HG03571 (cell line): ENCODE results near the gene CNTN4.

Source experiments
- ATAC-seq: cut with Tn5 transposase; IDR thresholded peaks from one replicate; pipeline ENCODE4 v1.9.1; 2021; ENCODE audit not compliant: unreplicated experiment

The CNTN4 gene

GRCh38 chr3:2148561-2149340, 50.1 kb downstream of the CNTN4 start:
- no peak for ATAC-seq

DNA sequence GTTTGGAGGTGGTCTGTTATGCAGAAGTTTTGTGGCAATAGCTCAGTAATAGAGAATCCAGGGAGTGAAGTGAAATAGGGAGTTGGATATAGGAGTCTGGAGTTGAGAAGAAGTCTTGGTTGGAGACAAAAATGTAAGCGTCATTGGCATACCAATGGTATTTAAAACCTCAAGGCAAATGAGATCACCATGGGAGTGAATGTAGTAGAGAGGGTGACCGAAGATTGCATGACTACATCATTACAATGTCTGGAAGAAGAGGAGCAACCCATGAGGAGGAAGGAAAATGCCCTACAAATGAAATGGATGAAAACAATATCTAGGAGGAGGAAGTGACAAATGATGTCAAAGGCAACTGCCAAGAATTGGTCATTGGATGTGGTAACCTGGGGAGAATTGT, 54.4 kb downstream of the CNTN4 start:
- no peak for ATAC-seq

DNA sequence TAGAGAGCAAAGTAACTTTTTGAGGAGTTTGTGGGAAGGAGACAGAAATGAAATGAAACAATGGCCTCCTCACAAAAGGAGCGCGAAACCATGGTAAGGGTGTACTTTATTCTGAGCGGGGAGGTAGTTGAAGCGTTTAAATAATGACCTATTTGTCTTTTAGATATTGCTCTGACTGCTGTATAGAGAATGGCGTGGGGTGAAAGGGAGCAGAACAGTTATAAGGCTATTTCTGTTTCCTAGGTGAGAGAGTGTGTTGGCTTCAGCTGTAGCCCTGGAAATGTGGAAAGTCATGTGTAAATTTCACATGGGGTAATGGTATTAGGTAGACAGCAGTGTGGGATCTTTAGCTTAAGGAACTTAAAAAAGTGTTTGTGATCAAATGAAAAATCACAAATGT, 54.9 kb downstream of the CNTN4 start:
- ATAC-seq = no peak

- ATAC-seq = no peak
Measured at GRCh38 chr3:2154621-2155020, 56.0 kb downstream of the CNTN4 start.

GRCh38 chr3:2156244-2156847, 57.7 kb downstream of the CNTN4 start:
- no peak for ATAC-seq

DNA sequence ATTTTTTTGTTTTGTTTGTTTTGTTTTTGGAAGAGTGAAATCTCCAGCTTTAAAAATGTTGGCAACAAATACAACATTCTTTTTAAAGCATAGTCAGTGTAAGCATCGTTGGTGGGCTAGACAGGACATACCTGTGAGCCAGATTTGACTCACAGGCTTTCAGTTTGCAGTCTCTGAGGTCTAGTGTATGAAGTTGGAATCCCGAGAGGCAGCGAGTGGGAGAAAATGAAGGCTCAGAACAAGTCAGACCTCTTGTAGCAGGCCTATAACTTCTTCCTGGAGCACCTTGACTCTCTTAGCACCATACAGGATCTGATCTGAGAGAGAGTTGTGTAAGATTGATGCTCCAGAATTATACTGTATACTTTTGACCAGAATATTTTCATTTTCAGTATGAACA, 60.2 kb downstream of the CNTN4 start:
- no peak for ATAC-seq

- no peak for ATAC-seq
Measured at GRCh38 chr3:2166552-2166951, 67.9 kb downstream of the CNTN4 start.

DNA sequence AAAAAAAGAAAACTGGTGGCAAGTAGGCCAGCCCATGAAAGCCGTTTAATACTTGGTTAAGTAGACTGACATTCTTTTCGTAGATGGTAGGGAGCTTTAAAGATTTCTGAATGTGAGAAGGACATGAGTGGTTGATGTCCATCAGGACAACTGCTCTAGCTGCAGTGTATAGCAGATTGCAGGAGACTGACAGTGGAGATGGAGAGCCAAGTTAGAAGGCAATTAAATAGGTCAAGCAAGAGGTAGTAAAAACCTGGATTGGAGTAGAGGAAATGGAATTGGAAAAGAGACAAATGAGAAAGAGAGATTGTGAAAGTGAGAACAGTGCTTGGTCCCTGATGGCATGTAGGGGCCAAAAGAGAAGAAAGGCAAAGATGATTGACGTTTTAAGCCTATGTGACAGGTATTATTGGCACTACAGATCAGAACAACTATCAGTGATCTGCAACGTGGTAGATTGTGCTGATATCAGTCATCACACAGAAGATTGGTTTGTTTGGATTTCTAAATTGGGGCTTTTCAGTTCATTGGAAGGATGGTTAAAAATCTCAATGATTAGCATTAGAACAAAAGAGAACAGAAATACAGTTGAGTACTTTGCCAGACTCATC, 74.0 kb downstream of the CNTN4 start:
- no peak for ATAC-seq

- ATAC-seq = no peak
Measured at GRCh38 chr3:2180634-2181033, 82.0 kb downstream of the CNTN4 start.

- ATAC-seq = no peak
Measured at GRCh38 chr3:2198776-2199279, 100.2 kb downstream of the CNTN4 start.

DNA sequence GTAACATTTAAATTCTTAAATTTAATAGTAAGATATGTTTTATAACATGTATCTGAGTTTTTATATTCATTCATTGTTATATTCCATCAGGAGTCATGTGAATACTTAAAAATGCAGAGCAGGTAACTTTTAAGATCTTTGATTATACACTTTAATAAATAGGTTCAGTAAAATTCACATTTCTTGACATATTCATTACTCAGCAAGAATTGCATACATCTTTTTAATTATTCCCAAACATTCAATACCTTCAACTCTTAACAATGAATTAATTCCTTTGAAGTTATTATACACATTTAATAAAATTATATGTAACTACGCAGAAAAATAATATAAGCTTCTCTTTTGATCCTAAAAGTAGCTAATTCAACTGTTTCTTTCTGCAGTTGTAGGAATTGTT, 105.4 kb downstream of the CNTN4 start:
- ATAC-seq = no peak

GRCh38 chr3:2205692-2206091, 107.0 kb downstream of the CNTN4 start:
- no peak for ATAC-seq

GRCh38 chr3:2206536-2206935, 107.9 kb downstream of the CNTN4 start:
- no peak for ATAC-seq

- no peak for ATAC-seq
Measured at GRCh38 chr3:2211568-2211967, 112.9 kb downstream of the CNTN4 start.

- ATAC-seq = no peak
Measured at GRCh38 chr3:2212206-2212605, 113.5 kb downstream of the CNTN4 start.

- ATAC-seq = no peak
Measured at GRCh38 chr3:2218375-2218774, 119.7 kb downstream of the CNTN4 start.

- no peak for ATAC-seq
Measured at GRCh38 chr3:2218816-2219215, 120.2 kb downstream of the CNTN4 start.

DNA sequence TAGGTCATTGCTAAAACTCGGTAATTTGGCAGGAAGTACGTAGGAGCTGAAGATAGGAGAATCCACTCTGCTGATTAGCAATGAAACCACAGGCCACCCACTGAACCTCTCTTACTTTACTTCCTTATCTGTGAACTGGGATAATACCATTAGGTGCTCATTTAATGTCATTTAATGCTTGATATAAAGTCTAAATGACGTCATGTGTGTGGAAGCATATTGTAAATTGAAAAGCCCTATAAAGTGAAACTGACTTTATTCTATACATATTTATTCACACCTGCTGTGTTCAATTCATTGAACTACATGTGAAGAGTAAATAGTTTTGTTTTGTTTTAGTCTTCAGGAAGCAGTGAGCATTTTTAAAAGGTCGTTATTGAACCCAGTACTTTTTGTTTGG, 137.5 kb downstream of the CNTN4 start:
- ATAC-seq = no peak

DNA sequence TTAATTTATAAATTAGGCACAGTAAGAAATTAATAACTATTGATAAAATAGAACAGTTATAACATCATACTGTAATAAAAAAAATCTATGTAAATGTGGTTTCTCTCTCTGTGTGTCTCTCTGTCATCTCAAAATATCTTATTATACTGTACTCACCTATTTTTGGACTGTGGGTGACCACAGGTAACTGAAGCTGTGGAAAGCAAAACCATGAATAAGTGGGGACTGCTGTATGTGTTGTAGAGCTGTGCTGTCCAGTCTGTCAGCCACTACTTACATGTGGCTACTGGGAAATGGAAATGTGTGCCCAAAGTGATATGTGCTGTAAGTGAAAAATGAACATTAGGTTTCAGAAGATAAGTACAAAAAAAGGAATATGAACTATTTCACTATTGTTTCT, 145.5 kb downstream of the CNTN4 start:
- no peak for ATAC-seq

DNA sequence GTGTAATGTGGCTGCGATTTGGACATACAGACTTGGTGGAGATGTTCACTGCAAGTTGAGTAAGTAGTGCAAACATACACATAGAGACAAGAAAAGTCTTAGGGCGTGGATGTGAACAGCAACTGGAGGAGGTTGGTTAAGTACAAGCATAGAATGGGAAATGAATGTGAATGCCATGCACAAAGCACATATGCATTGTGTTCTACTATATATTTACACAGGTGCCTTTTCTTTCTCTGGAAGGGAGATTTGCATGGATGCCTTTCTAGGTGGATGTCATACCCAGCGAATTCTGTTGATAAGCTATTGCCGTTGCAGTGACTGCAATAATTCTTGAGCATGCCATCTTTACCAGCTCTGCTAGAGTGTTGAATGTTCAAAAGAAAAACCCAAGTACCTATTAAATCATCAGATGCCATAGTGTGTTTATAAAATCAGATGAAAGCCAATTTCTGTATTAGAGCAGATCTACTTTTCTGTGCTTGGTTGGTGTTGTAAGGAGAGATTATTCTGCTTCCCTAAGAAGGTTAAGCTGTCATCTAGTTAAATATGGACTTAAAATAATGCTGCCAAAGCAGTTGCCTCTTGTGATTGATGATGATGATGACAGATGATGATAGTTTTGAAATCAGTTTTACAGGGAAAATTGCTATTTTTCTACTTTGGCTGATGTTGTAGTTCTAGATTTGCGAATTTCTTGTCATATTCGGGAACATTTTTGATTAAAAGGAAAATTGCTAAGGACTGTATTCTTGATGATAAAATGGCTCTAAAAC, 148.4 kb downstream of the CNTN4 start:
- ATAC-seq = no peak

- ATAC-seq = no peak
Measured at GRCh38 chr3:2247831-2248230, 149.2 kb downstream of the CNTN4 start.
